RWPE2 (cell line): ENCODE data around the gene PLIN5.

Experiments used
- ATAC-seq: fragments of 200-7000 bp; cut with Tn5 transposase; 3 replicates; pipeline ENCODE4 v1.9.1; 2021; ENCODE audit warnings: low read depth
- DNase-seq: peaks from one replicate; pipeline ENCODE4 v3.0.0-alpha.2; 2020; ENCODE audit warnings: low spot score
- H3K27ac ChIP-seq: fragments of 450-650 bp; 2 replicates; pipeline ENCODE4 v1.5.1; 2017; ENCODE audit warnings: mild to moderate bottlenecking; ENCODE audit not compliant: poor library complexity, severe bottlenecking
- H3K27me3 ChIP-seq: fragments of 250-450 bp; sonication (Bioruptor Pico); 2 replicates; pipeline ENCODE4 v1.5.1; 2021; ENCODE audit warnings: mild to moderate bottlenecking, moderate library complexity; ENCODE audit not compliant: insufficient read depth, poor library complexity, severe bottlenecking
- H3K36me3 ChIP-seq: fragments of 250-450 bp; sonication (Bioruptor Pico); 2 replicates; pipeline ENCODE4 v1.5.1; 2020; ENCODE audit warnings: low read depth, mild to moderate bottlenecking, moderate library complexity
- H3K4me1 ChIP-seq: fragments of 250-450 bp; sonication (Bioruptor Pico); 2 replicates; pipeline ENCODE4 v1.5.1; 2021; ENCODE audit warnings: mild to moderate bottlenecking, moderate library complexity; ENCODE audit not compliant: insufficient read depth, poor library complexity, severe bottlenecking
- H3K4me3 ChIP-seq: fragments of 250-450 bp; sonication (Bioruptor Pico); 2 replicates; pipeline ENCODE4 v1.5.1; 2021; ENCODE audit warnings: mild to moderate bottlenecking, moderate library complexity; ENCODE audit not compliant: severe bottlenecking
- H3K9me3 ChIP-seq: fragments of 250-450 bp; sonication (Bioruptor Pico); 2 replicates; pipeline ENCODE4 v1.5.1; 2021; ENCODE audit warnings: mild to moderate bottlenecking, moderate library complexity; ENCODE audit not compliant: severe bottlenecking
- CTCF ChIP-seq: fragments of 450-650 bp; IDR thresholded peaks from one replicate; pipeline ENCODE4 v1.5.1; 2017; ENCODE audit warnings: mild to moderate bottlenecking, moderate library complexity; ENCODE audit not compliant: poor library complexity, severe bottlenecking

PLIN5 gene

DNA sequence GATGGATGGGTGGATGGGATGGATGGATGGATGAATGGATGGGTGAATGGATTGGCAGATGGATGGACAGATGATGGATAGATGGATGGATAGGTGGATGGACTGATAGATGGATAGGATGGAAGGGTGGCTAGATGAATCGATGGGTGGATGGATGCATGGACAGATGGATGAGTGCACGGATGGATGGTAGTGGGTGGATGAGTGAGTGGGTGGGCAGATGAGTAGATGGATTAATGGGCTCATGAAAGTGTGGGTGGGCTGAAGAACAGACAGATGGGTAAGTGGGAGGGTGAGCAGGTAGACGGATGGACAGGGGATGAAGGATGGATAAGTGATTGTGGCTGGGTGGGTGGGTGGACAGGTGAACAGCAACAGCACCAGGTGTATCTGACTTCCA is 18.8 kb upstream of the PLIN5 start:
- Histone ChIP-seq H3K9me3 (no peaks in the 10 kb centered on the region), H3K27me3 (no peaks in the 10 kb centered on the region), H3K36me3 (no peaks in the 10 kb centered on the region), H3K4me3 (no peak overlapping the region), H3K4me1 (no peaks in the 10 kb centered on the region), H3K27ac (no peak overlapping the region)
- DNase-seq (no peak), ATAC-seq (no peak)
- no peak for TF ChIP-seq CTCF

DNA sequence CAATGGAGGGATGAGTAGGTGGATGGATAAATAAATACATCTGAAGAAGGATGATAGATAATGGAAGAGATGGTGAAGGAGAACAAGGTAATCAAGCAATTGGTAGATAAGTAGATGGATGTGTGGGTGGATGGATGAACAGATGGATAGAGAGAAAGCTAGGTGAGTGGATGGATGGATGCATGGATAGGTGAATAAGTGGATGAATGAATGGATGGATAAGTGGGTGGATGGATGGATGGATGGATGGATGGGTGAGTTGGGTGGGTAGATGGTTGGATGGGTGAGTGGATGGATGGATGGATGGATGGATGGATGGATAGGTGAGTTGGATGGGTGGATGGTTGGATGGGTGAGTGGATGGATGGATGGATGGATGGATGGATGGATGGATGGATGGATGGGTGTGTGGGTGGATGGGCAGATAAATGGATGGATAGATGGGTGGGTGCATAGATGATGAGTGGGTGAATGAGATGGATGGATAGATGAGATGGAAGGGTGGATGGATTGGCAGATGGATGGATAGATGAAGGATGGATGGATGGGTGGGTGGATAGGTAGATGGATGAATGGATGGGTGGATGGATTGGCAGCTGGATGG is 18.2 kb upstream of the PLIN5 start:
- no peak overlapping the region for H3K27ac ChIP-seq
- H3K27me3 ChIP-seq, result no peaks in the 10 kb centered on the region
- no peaks in the 10 kb centered on the region for H3K36me3 ChIP-seq
- DNase-seq, result no peak
- H3K9me3 ChIP-seq, result no peaks in the 10 kb centered on the region
- no peak for TF ChIP-seq CTCF
- ATAC-seq, result no peak
- H3K4me3 ChIP-seq, result no peak overlapping the region
- no peaks in the 10 kb centered on the region for H3K4me1 ChIP-seq

GRCh38 chr19:4552525-4552819 is 17.4 kb upstream of the PLIN5 start:
- no peak for TF ChIP-seq CTCF
- DNase-seq (no peak), ATAC-seq (no peak)
- H3K9me3 ChIP-seq, result no peaks in the 10 kb centered on the region
- no peaks in the 10 kb centered on the region for H3K27me3 ChIP-seq
- no peak overlapping the region for H3K27ac ChIP-seq
- no peak overlapping the region for H3K4me3 ChIP-seq
- no peaks in the 10 kb centered on the region for H3K4me1 ChIP-seq
- no peaks in the 10 kb centered on the region for H3K36me3 ChIP-seq

- Histone ChIP-seq H3K27me3 (no peaks in the 10 kb centered on the region), H3K27ac (no peak overlapping the region), H3K36me3 (no peaks in the 10 kb centered on the region), H3K4me1 (no peaks in the 10 kb centered on the region), H3K4me3 (no peak overlapping the region), H3K9me3 (no peaks in the 10 kb centered on the region)
- no peak for DNase-seq
- TF ChIP-seq CTCF, result no peak
- ATAC-seq, result no peak
Measured at GRCh38 chr19:4550479-4551050, 15.5 kb upstream of the PLIN5 start.

DNA sequence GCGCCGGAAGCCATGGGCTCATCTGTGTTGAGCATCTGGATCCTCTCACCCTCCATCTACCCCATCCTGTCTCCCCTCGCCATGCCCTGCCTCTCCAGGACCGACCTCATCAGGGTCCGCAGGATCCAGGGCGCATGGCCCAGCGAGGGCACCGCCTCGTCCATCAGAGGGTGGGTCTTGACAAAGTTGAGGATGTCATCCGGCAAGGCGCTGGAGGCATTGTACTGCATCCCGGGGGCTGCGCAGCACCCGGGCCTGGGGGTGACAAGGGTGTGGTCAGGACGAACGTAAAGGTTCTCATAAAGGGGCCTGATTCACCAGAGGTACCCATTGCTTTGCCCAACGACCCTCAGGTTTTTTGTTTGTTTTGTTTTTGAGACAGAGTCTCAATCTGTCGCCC is 15.0 kb upstream of the PLIN5 start:
- DNase-seq, result no peak
- Histone ChIP-seq H3K9me3 (no peaks in the 10 kb centered on the region), H3K36me3 (no peaks in the 10 kb centered on the region), H3K27ac (no peak overlapping the region), H3K4me3 (no peak overlapping the region), H3K4me1 (no peaks in the 10 kb centered on the region), H3K27me3 (no peaks in the 10 kb centered on the region)
- TF ChIP-seq CTCF, result no peak
- ATAC-seq, result no peak
